ENCODE data around the gene MSH5.

DNA sequence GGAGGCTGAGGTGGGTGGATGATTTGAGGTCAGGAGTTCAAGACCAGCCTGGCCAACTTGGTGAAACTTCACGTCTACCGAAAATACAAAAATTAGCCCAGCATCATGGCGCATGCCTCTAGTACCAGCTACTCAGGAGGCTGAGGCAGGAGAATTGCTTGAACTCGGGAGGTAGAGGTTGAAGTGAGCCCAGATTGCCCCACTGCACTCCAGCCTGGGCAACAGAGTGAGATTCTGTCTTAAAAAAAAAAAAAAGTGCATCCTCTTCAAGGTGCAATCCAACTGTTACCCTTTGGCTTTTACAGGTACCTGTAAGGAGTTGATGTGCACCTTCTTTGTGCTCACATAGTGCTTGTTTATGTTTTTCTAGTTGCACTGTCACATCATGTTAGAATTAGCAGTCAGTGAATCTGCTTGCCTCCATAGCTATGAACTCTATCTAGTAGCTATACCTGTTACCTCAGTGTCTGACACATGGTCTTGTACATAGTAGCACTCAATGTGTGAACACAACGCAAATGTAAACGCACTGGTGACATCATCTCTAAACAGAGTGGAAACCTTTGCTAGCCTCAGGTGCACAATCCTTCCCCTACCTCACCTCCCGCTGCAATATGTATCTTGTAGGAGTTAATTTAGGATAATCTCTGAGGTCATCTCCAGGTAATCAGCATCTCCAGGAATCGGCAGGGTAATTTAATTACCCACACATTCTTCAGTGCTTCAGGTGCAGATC lies 9.7 kb downstream of the MSH5 start:
- TF ChIP-seq, protein P1, sequence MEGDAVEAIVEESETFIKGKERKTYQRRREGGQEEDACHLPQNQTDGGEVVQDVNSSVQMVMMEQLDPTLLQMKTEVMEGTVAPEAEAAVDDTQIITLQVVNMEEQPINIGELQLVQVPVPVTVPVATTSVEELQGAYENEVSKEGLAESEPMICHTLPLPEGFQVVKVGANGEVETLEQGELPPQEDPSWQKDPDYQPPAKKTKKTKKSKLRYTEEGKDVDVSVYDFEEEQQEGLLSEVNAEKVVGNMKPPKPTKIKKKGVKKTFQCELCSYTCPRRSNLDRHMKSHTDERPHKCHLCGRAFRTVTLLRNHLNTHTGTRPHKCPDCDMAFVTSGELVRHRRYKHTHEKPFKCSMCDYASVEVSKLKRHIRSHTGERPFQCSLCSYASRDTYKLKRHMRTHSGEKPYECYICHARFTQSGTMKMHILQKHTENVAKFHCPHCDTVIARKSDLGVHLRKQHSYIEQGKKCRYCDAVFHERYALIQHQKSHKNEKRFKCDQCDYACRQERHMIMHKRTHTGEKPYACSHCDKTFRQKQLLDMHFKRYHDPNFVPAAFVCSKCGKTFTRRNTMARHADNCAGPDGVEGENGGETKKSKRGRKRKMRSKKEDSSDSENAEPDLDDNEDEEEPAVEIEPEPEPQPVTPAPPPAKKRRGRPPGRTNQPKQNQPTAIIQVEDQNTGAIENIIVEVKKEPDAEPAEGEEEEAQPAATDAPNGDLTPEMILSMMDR (IDR thresholded peaks at IDR 0.05; ENCODE audit: low read length): no peak
- TF ChIP-seq EZH2 (IDR thresholded peaks at IDR 0.05; ENCODE audit: borderline replicate concordance, low read length): no peak

Data from OCI-LY1 (cell line).